Measurements from ENCODE around the gene VSIR. TPM values are rescaled to one million over a fixed set of nuclear protein-coding genes. Genes with fewer than 3 reads are reported as not detected.

Gene VSIR
- total RNA-seq, 1 donor from 2014 or later = not detected

- Mint-ChIP-seq H3K9me3 (no peaks in the 10 kb centered on the region), H3K4me3 (no peak overlapping the region), H3K4me1 (peaks cover 6% of the 10 kb centered on the region), H3K27ac (no peak overlapping the region), H3K27me3 (ENCODE audit: insufficient read depth, low read depth) (peaks cover 8% of the 10 kb centered on the region), H3K36me3 (no peaks in the 10 kb centered on the region)
- H3K4me1 ChIP-seq = no peaks in the 10 kb centered on the region
- DNase-seq (ENCODE audit: low spot score) = no peak
- H3K4me3 ChIP-seq = no peak overlapping the region
- H3K4me2 ChIP-seq = no peak overlapping the region
- peaks cover 2% of the 10 kb centered on the region for H4K20me1 ChIP-seq (ENCODE audit: low read depth)
- no peak for TF ChIP-seq EZH2phosphoT487 (IDR thresholded peaks at IDR 0.05)
- TF ChIP-seq EZH2 (IDR thresholded peaks at IDR 0.05) = no peak
- TF ChIP-seq CTCF (IDR thresholded peaks at IDR 0.05) = no peak
- H3K9ac ChIP-seq = no peak overlapping the region
- no peaks in the 10 kb centered on the region for H3F3A ChIP-seq (ENCODE audit: low read depth)
- no peaks in the 10 kb centered on the region for H3K9me3 ChIP-seq (ENCODE audit: low read depth)
- no peaks in the 10 kb centered on the region for H3K36me3 ChIP-seq
- no peaks in the 10 kb centered on the region for H3K79me2 ChIP-seq (ENCODE audit: low read depth)
- peaks cover 25% of the 10 kb centered on the region for H3K27me3 ChIP-seq
- no peak overlapping the region for H2AFZ ChIP-seq (replicated peaks)
- no peak overlapping the region for H3K27ac ChIP-seq
Observed at GRCh38 chr10:71806704-71807556, 33.6 kb upstream of the VSIR start.

- TF ChIP-seq CTCF (IDR thresholded peaks at IDR 0.05) = no peak
- no peak for TF ChIP-seq EZH2phosphoT487 (IDR thresholded peaks at IDR 0.05)
- no peak for TF ChIP-seq EZH2 (IDR thresholded peaks at IDR 0.05)
- Histone ChIP-seq H3K79me2 (ENCODE audit: low read depth) (no peaks in the 10 kb centered on the region), H3K4me1 (no peaks in the 10 kb centered on the region), H3K9ac (no peak overlapping the region), H4K20me1 (ENCODE audit: low read depth) (no peaks in the 10 kb centered on the region), H3K27ac (no peak overlapping the region), H3K4me3 (no peak overlapping the region), H3K36me3 (no peaks in the 10 kb centered on the region), H3K4me2 (peak overlapping the region; percentile 23), H3F3A (ENCODE audit: low read depth) (no peaks in the 10 kb centered on the region), H3K9me3 (ENCODE audit: low read depth) (no peaks in the 10 kb centered on the region), H2AFZ (replicated peaks) (peak overlapping the region; percentile 1), H3K27me3 (peaks cover 25% of the 10 kb centered on the region)
- Mint-ChIP-seq H3K27ac (peak overlapping the region; percentile 74), H3K4me1 (peaks cover 6% of the 10 kb centered on the region), H3K4me3 (no peak overlapping the region), H3K27me3 (ENCODE audit: insufficient read depth, low read depth) (peaks cover 9% of the 10 kb centered on the region), H3K9me3 (no peaks in the 10 kb centered on the region), H3K36me3 (no peaks in the 10 kb centered on the region)
- peak; percentile 72 for DNase-seq (ENCODE audit: low spot score)
Observed at GRCh38 chr10:71805776-71806703, 32.7 kb upstream of the VSIR start.

- DNase-seq (ENCODE audit: low spot score) = no peak
- no peak overlapping the region for H3K4me2 ChIP-seq
- Mint-ChIP-seq H3K27ac (no peak overlapping the region), H3K4me1 (peaks cover 6% of the 10 kb centered on the region), H3K27me3 (ENCODE audit: insufficient read depth, low read depth) (peaks cover 9% of the 10 kb centered on the region), H3K9me3 (no peaks in the 10 kb centered on the region), H3K36me3 (no peaks in the 10 kb centered on the region), H3K4me3 (no peak overlapping the region)
- H3K27ac ChIP-seq = no peak overlapping the region
- H2AFZ ChIP-seq (replicated peaks) = no peak overlapping the region
- H3K4me3 ChIP-seq = no peak overlapping the region
- H3K27me3 ChIP-seq = peaks cover 25% of the 10 kb centered on the region
- H3K79me2 ChIP-seq (ENCODE audit: low read depth) = no peaks in the 10 kb centered on the region
- H3K36me3 ChIP-seq = no peaks in the 10 kb centered on the region
- TF ChIP-seq EZH2 (IDR thresholded peaks at IDR 0.05) = no peak
- TF ChIP-seq EZH2phosphoT487 (IDR thresholded peaks at IDR 0.05) = no peak
- TF ChIP-seq CTCF (IDR thresholded peaks at IDR 0.05) = no peak
- H3F3A ChIP-seq (ENCODE audit: low read depth) = no peaks in the 10 kb centered on the region
- no peaks in the 10 kb centered on the region for H3K4me1 ChIP-seq
- H3K9ac ChIP-seq = no peak overlapping the region
- H3K9me3 ChIP-seq (ENCODE audit: low read depth) = no peaks in the 10 kb centered on the region
- H4K20me1 ChIP-seq (ENCODE audit: low read depth) = no peaks in the 10 kb centered on the region
Observed at GRCh38 chr10:71804077-71804476, 30.8 kb upstream of the VSIR start.

All from neural progenitor cell (in vitro differentiated cells).